Transverse colon (tissue), 4 donors: ENCODE results near the gene AIRE.

Source experiments
- EP300 ChIP-seq: sonication (generic); formaldehyde crosslinking; IDR thresholded peaks from one replicate; pipeline ENCODE4 v1.6.1; 2017; ENCODE audit warnings: antibody characterized with exemption, low read depth
- POLR2A ChIP-seq: fragments of 450-650 bp; IDR thresholded peaks from one replicate; pipeline ENCODE4 v1.6.1; 2016; ENCODE audit warnings: antibody characterized with exemption, mild to moderate bottlenecking, moderate library complexity
- POLR2AphosphoS5 ChIP-seq, 3 donors: sonication (generic); formaldehyde crosslinking; IDR thresholded peaks; one replicate each; pipeline ENCODE4 v1.6.1; 2016; ENCODE audit warnings: antibody characterized with exemption in 3 of 3
- TF ChIP-seq, protein P1 (sequence below), 5 experiments: fragments of 200-600 bp in 3 of 5; fragments of 450-650 bp in 2 of 5; sonication (generic) in 3 of 5; IDR thresholded peaks; 1 replicate in 2 of 5; 2 replicates in 3 of 5; pipeline ENCODE4 v1.5.1; 2016 to 2017; ENCODE audit warnings: antibody characterized with exemption in 5 of 5, inconsistent platforms in 3 of 5, mild to moderate bottlenecking in 2 of 5, moderate library complexity in 1 of 5

DNA sequence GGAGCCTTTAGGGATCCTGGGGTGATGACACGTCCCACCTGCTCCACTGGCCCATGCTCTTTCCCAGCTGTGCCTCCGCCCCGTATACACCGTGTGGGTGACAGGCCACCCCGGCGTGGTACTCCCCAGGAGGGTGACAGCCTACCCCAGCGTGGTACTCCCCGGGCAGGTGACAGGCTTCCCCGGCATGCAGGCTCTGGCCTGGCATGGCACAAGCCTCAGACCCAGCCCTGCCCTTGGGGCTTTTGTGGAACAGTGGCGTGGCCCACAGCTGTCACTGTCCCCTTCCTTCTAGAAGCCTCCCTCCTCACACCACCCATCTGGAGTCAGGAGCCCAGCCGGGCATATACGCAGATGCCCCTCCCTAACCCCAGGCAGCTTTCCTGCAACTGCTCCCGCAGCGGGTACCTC, 9.5 kb downstream of the AIRE start:
- TF ChIP-seq, protein P1, sequence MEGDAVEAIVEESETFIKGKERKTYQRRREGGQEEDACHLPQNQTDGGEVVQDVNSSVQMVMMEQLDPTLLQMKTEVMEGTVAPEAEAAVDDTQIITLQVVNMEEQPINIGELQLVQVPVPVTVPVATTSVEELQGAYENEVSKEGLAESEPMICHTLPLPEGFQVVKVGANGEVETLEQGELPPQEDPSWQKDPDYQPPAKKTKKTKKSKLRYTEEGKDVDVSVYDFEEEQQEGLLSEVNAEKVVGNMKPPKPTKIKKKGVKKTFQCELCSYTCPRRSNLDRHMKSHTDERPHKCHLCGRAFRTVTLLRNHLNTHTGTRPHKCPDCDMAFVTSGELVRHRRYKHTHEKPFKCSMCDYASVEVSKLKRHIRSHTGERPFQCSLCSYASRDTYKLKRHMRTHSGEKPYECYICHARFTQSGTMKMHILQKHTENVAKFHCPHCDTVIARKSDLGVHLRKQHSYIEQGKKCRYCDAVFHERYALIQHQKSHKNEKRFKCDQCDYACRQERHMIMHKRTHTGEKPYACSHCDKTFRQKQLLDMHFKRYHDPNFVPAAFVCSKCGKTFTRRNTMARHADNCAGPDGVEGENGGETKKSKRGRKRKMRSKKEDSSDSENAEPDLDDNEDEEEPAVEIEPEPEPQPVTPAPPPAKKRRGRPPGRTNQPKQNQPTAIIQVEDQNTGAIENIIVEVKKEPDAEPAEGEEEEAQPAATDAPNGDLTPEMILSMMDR (IDR thresholded peaks at IDR 0.05): no peak
- TF ChIP-seq POLR2A: no peak
- no peak for TF ChIP-seq EP300
- TF ChIP-seq POLR2AphosphoS5 (IDR thresholded peaks at IDR 0.05): no peak
